ENCODE results near the gene ARFGAP3. TPM values are rescaled to one million over a fixed set of nuclear protein-coding genes. Genes with fewer than 3 reads are reported as not detected.

The ARFGAP3 gene
- total and polyA plus RNA-seq, 4 donors: 25.8 to 42.9 (median 42.3) TPM

DNA sequence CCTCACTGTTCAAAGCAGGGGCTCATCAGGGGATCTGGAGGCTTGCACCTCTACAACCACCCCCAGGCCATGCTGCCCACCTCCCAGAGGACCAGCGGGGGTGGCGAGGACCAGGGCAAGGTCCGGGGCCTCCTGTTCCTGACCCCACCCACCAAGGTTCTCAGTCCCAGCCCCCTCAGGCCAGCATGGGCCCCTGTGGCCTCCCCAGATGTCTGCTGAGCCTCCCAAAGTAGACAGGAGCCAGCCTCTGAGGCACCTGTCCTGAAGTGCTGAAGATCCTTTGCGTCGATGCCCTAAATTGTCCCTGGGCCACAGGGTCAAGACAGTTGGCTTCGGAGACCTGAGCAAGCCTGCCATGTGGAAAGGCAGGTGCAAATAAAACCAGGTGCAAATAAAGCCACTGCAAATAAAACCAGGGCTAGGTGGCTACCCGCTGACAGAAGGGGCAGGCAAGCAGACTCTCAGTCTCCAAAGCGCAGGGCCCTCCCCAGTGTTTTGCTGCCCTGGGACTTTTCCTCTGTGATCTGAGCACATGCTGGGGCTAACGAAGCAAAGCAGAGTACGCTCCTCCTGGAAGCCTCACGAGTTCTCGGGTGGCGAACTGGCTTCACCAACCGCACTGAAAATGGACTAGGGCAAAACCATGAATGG, 22.4 kb upstream of the ARFGAP3 start:
- no peaks in the 10 kb centered on the region for H3K9me3 ChIP-seq (ENCODE audit: control insufficient read depth in 4 of 4, insufficient read depth in 3 of 4, low read length in 3 of 4)
- H3K4me1 ChIP-seq (ENCODE audit: control insufficient read depth in 5 of 5, insufficient read depth in 5 of 5, low read length in 5 of 5): peaks cover 0 to 5% (median 0%) of the 10 kb centered on the region in 5 donors
- ATAC-seq (ENCODE audit: insufficient read depth, low FRiP score): no peak
- no peak for DNase-seq
- H3K27me3 ChIP-seq (ENCODE audit: control insufficient read depth in 3 of 3, insufficient read depth in 3 of 3, low read length in 2 of 3): no peaks in the 10 kb centered on the region
- H3K4me3 ChIP-seq: no peak overlapping the region
- H3K9ac ChIP-seq (ENCODE audit: insufficient read depth in 1 of 2, low read length in 2 of 2): no peak overlapping the region
- peaks cover 5 to 78% (median 37%) of the 10 kb centered on the region in 4 donors for H3K36me3 ChIP-seq (ENCODE audit: control insufficient read depth in 4 of 4, insufficient read depth in 4 of 4, low read length in 4 of 4)
- TF ChIP-seq, protein P1, sequence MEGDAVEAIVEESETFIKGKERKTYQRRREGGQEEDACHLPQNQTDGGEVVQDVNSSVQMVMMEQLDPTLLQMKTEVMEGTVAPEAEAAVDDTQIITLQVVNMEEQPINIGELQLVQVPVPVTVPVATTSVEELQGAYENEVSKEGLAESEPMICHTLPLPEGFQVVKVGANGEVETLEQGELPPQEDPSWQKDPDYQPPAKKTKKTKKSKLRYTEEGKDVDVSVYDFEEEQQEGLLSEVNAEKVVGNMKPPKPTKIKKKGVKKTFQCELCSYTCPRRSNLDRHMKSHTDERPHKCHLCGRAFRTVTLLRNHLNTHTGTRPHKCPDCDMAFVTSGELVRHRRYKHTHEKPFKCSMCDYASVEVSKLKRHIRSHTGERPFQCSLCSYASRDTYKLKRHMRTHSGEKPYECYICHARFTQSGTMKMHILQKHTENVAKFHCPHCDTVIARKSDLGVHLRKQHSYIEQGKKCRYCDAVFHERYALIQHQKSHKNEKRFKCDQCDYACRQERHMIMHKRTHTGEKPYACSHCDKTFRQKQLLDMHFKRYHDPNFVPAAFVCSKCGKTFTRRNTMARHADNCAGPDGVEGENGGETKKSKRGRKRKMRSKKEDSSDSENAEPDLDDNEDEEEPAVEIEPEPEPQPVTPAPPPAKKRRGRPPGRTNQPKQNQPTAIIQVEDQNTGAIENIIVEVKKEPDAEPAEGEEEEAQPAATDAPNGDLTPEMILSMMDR (IDR thresholded peaks at IDR 0.05; ENCODE audit: control extremely low read depth, extremely low read depth): no peak
- WGBS, 2 donors: 94 to 96% methylated on average over 14 of the region's 14 CpGs
- no peak overlapping the region for H3K27ac ChIP-seq (ENCODE audit: low read depth in 1 of 2, low read length in 1 of 2)

DNA sequence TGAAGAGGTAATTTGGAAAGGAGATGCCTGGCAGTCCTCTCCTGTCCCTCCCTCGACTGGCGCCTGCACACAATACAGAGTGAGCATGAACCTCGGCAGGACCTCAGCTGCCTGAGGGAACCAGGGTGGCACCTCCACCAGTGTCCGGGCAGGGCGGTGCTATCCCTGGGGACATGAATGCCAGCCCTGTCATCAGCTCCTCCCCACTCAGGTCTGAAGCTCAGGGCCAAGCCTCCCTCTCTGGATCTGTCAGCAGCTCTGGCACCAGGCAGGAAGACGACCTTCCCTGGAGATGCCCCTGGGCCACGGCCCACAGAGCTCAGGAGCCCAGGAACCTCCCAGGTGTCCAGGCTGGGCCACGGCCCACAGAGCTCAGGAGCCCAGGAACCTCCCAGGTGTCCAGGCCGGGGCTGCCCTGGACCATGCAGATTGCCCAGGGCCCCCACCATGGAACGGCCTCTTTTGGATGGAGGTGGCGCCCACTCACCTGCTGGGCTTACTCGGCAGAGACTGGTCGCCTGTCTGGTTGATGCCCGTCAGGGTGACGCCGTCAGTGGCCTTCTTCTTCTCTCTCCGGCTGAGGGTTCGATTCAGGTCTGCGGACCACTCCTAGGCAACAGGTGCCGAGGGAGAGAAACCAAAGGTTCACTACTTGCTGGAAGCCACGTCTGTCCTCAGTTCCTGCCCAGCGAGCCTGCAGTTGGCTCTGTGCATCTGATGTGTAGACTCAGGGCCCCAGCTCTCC, 21.7 kb upstream of the ARFGAP3 start:
- ATAC-seq (ENCODE audit: insufficient read depth, low FRiP score): no peak
- WGBS, 2 donors: 89 to 95% methylated on average over 22 of the region's 22 CpGs

GRCh38 chr22:42877597-42878340, 20.7 kb upstream of the ARFGAP3 start:
- H3K27me3 ChIP-seq (ENCODE audit: control insufficient read depth in 3 of 3, insufficient read depth in 3 of 3, low read length in 2 of 3): no peaks in the 10 kb centered on the region
- peak overlapping the region in 1 of 2 donors; percentile 40 for H3K27ac ChIP-seq (ENCODE audit: low read depth in 1 of 2, low read length in 1 of 2)
- H3K9me3 ChIP-seq (ENCODE audit: control insufficient read depth in 4 of 4, insufficient read depth in 3 of 4, low read length in 3 of 4): no peaks in the 10 kb centered on the region
- no peak for DNase-seq
- peaks cover 0 to 5% (median 0%) of the 10 kb centered on the region in 5 donors for H3K4me1 ChIP-seq (ENCODE audit: control insufficient read depth in 5 of 5, insufficient read depth in 5 of 5, low read length in 5 of 5)
- ATAC-seq (ENCODE audit: insufficient read depth, low FRiP score): peak; percentile 30
- no peak overlapping the region for H3K4me3 ChIP-seq
- TF ChIP-seq, protein P1 (IDR thresholded peaks at IDR 0.05; ENCODE audit: control extremely low read depth, extremely low read depth): no peak
- no peak overlapping the region for H3K9ac ChIP-seq (ENCODE audit: insufficient read depth in 1 of 2, low read length in 2 of 2)
- peaks cover 10 to 71% (median 36%) of the 10 kb centered on the region in 4 donors for H3K36me3 ChIP-seq (ENCODE audit: control insufficient read depth in 4 of 4, insufficient read depth in 4 of 4, low read length in 4 of 4)
- WGBS, 2 donors: 81 to 84% methylated on average over 12 of the region's 12 CpGs

More for the DNA sequence above, 21.7 kb upstream of the ARFGAP3 start:
- Histone ChIP-seq H3K36me3 (ENCODE audit: control insufficient read depth in 4 of 4, insufficient read depth in 4 of 4, low read length in 4 of 4) (peaks cover 5 to 74% (median 38%) of the 10 kb centered on the region in 4 donors), H3K9ac (ENCODE audit: insufficient read depth in 1 of 2, low read length in 2 of 2) (no peak overlapping the region), H3K27ac (ENCODE audit: low read depth in 1 of 2, low read length in 1 of 2) (no peak overlapping the region), H3K4me1 (ENCODE audit: control insufficient read depth in 5 of 5, insufficient read depth in 5 of 5, low read length in 5 of 5) (peaks cover 0 to 5% (median 0%) of the 10 kb centered on the region in 5 donors), H3K4me3 (no peak overlapping the region), H3K9me3 (ENCODE audit: control insufficient read depth in 4 of 4, insufficient read depth in 3 of 4, low read length in 3 of 4) (no peaks in the 10 kb centered on the region), H3K27me3 (ENCODE audit: control insufficient read depth in 3 of 3, insufficient read depth in 3 of 3, low read length in 2 of 3) (no peaks in the 10 kb centered on the region)
- TF ChIP-seq, protein P1 (IDR thresholded peaks at IDR 0.05; ENCODE audit: control extremely low read depth, extremely low read depth): no peak
- no peak for DNase-seq

Data from lung (tissue), 12 donors.